ENCODE measurements around the gene SNRPB2.

Gene SNRPB2

DNA sequence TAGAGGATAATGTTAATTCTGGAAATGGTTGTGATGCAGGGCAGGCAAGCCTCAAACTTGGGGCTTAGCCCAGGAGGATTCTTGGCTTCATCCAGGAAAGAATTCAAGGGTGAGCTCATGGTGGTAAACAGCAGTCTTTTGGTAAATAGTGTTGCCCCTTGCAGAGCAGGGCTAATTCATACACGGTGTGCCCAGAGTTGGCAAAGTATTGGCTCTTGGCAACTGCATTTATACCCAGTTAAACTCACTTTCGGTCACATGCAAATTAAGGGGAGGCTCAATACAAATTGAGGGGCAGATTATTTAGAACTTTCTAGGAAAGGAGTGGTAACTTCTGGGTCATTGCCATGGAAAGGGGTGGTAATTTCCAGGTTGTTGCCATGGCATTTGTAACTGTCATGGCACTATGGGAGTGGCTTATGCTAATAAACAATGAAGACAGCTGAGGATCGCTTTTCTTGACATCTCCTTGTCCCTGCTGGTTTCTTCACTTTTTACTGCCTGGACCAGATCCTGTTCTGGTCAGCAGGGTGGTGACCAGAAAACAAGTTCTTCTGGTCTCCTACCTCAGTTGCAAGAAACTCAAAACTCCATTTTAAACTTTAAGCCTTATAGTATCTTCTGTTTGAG, 14.5 kb downstream of the SNRPB2 start:
- DNase-seq (ENCODE audit: low spot score): no peak
- in situ Hi-C loops (cut with MboI; ENCODE audit: low sequenced_read_pairs, unreplicated experiment): no loop called here
- TF ChIP-seq, protein P1, sequence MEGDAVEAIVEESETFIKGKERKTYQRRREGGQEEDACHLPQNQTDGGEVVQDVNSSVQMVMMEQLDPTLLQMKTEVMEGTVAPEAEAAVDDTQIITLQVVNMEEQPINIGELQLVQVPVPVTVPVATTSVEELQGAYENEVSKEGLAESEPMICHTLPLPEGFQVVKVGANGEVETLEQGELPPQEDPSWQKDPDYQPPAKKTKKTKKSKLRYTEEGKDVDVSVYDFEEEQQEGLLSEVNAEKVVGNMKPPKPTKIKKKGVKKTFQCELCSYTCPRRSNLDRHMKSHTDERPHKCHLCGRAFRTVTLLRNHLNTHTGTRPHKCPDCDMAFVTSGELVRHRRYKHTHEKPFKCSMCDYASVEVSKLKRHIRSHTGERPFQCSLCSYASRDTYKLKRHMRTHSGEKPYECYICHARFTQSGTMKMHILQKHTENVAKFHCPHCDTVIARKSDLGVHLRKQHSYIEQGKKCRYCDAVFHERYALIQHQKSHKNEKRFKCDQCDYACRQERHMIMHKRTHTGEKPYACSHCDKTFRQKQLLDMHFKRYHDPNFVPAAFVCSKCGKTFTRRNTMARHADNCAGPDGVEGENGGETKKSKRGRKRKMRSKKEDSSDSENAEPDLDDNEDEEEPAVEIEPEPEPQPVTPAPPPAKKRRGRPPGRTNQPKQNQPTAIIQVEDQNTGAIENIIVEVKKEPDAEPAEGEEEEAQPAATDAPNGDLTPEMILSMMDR (IDR thresholded peaks at IDR 0.05; ENCODE audit: borderline replicate concordance, control extremely low read depth, extremely low read depth, insufficient read depth, missing control alignments): no peak

DNA sequence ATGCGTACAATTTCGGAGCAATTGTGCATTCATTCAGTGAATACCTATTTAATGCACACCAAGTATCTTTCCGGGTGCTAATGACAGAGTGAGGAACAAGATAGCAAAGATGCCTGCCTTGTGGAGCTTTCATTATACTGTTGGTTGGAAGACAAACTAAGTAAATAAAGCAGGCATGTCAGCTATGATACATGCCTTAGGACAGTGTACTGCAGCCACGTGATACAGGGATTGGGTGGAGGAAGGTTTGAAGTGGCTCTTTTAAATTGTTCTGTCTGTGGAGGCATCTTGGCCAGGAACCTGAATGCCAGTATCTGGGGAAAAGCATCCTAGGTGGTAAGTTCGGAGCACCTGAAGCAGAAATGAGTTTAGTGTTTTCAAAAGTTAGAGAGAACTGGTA, 15.4 kb downstream of the SNRPB2 start:
- in situ Hi-C loops (cut with MboI; ENCODE audit: low sequenced_read_pairs, unreplicated experiment): no loop called here
- DNase-seq (ENCODE audit: low spot score): no peak
- TF ChIP-seq, protein P1 (IDR thresholded peaks at IDR 0.05; ENCODE audit: borderline replicate concordance, control extremely low read depth, extremely low read depth, insufficient read depth, missing control alignments): no peak

DNA sequence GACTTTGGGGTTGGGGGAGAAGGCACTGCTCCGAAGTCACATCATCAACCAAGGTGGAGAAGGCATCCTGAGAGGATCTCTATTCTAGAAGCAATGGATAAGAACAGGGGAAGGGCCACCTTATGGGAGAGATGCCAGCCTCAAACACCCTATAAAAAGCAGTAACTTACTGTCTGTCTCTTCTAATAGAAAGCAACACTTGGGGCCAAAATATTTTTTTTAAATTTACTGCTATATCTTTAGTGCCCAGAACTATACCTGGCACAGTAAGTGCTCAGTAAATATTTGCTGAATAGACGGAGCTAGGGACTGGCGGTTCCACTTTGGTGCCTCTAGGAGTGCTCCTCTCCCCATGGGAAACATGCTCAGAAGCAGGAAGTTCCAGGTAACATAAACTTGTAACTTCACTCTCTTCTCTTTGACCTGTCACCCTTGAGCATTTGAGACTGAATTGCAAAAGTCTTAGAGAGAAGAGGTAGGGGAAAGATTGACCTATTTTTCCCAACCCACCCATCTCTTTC, 17.5 kb downstream of the SNRPB2 start:
- DNase-seq (ENCODE audit: low spot score): no peak
- TF ChIP-seq, protein P1 (IDR thresholded peaks at IDR 0.05; ENCODE audit: borderline replicate concordance, control extremely low read depth, extremely low read depth, insufficient read depth, missing control alignments): no peak

DNA sequence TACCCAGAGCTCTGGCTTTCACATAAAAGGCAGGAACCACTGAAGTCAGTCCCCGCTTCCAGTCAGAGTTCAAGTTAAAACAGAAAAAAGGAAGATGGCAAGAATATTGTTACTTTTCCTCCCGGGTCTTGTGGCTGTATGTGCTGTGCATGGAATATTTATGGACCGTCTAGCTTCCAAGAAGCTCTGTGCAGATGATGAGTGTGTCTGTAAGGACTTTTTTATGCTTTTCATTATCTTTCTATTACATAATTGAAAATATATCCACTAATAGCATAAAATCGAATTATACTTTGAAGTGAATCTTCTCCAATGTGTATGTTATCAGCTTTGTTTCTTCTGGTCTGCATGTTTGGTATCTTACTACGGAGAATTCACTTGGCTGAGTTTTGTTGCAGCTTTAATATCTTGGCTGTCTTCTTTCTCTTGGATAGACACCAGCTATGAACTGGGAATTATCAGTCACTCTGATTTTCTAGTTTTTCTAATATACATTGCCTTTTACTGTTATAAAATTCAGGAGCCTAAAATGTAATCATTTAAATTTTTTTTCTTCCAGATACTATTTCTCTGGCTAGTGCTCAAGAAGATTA, 18.6 kb downstream of the SNRPB2 start, which contains the start of gene OTOR:
OTOR (plus strand) TSS at position 51 of the 593 bp plus-strand sequence; CDS start at position 95, 44 bp downstream.
- TF ChIP-seq, protein P1 (IDR thresholded peaks at IDR 0.05; ENCODE audit: borderline replicate concordance, control extremely low read depth, extremely low read depth, insufficient read depth, missing control alignments): no peak
- DNase-seq (ENCODE audit: low spot score): no peak
- in situ Hi-C loops (cut with MboI; ENCODE audit: low sequenced_read_pairs, unreplicated experiment): no loop called here

More for the DNA sequence above, 17.5 kb downstream of the SNRPB2 start:
- in situ Hi-C loops (cut with MboI; ENCODE audit: low sequenced_read_pairs, unreplicated experiment): no loop called here

DNA sequence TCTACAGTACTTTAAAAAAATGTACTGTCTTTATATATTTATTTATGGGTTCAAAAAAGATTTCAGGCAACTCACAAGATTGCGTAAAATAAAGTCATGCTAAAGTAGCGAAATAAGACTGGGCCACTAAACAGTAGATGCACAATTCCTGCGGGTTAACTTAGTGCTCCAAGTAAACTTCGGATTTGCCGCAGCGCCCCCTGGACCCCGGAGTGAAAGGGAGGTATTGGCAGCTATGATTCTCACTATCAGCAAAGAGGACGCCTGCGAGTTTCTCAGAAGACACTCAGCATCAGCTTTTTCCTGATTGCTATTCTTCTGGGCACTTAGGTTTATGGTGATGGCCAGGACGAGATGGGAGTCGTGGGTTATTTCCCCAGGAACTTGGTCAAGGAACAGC, 19.7 kb downstream of the SNRPB2 start:
- in situ Hi-C loops (cut with MboI; ENCODE audit: low sequenced_read_pairs, unreplicated experiment): no loop called here
- no peak for DNase-seq (ENCODE audit: low spot score)
- TF ChIP-seq, protein P1 (IDR thresholded peaks at IDR 0.05; ENCODE audit: borderline replicate concordance, control extremely low read depth, extremely low read depth, insufficient read depth, missing control alignments): no peak

DNA sequence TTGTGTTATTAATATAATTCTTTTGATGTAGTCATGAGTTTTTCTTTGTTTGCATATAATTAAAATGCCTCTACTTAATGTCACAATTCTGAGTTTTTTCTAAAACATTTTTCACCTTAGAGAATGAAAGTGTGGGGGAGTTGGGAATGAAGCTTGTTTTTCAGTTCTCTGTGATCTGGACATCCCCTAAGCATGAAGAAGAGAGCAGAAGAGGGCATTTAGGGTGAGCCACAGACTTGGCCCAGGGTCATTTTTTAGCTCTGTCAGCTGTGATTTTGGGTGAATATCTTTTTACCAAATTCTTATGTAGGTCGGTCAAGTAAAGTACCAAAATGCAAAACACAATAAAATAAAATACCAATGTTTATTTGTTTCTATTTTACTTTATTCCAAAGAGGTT, 22.3 kb downstream of the SNRPB2 start:
- in situ Hi-C loops (cut with MboI; ENCODE audit: low sequenced_read_pairs, unreplicated experiment): loop anchor here (25.0 kb wide), 2 partner anchors 240 to 1040 kb away; no protein-coding TSS in a partner anchor
- TF ChIP-seq, protein P1 (IDR thresholded peaks at IDR 0.05; ENCODE audit: borderline replicate concordance, control extremely low read depth, extremely low read depth, insufficient read depth, missing control alignments): no peak
- peak; percentile 11 for DNase-seq (ENCODE audit: low spot score)

Data from GM13976 (cell line).